AG10803 (cell line): ENCODE measurements around the gene KRT27.

Experiments
- DNase-seq: peaks from one replicate; pipeline ENCODE4 v3.0.0; 2010; ENCODE audit warnings: low read depth
- H3K4me3 ChIP-seq: 2 replicates; pipeline ENCODE4 v1.5.1; 2011; ENCODE audit warnings: mild to moderate bottlenecking, low read length, control low read depth
- TF ChIP-seq, protein P1 (sequence below): conservative IDR thresholded peaks from 2 replicates; pipeline ENCODE4 v1.5.1; 2011; ENCODE audit warnings: mild to moderate bottlenecking, low read length, control low read depth, inconsistent platforms

Gene KRT27

GRCh38 chr17:40809721-40810421 is 27.5 kb upstream of the KRT27 start:
- H3K4me3 ChIP-seq = no peak overlapping the region
- peak; percentile 39 for DNase-seq
- TF ChIP-seq, protein P1, sequence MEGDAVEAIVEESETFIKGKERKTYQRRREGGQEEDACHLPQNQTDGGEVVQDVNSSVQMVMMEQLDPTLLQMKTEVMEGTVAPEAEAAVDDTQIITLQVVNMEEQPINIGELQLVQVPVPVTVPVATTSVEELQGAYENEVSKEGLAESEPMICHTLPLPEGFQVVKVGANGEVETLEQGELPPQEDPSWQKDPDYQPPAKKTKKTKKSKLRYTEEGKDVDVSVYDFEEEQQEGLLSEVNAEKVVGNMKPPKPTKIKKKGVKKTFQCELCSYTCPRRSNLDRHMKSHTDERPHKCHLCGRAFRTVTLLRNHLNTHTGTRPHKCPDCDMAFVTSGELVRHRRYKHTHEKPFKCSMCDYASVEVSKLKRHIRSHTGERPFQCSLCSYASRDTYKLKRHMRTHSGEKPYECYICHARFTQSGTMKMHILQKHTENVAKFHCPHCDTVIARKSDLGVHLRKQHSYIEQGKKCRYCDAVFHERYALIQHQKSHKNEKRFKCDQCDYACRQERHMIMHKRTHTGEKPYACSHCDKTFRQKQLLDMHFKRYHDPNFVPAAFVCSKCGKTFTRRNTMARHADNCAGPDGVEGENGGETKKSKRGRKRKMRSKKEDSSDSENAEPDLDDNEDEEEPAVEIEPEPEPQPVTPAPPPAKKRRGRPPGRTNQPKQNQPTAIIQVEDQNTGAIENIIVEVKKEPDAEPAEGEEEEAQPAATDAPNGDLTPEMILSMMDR = no peak

DNA sequence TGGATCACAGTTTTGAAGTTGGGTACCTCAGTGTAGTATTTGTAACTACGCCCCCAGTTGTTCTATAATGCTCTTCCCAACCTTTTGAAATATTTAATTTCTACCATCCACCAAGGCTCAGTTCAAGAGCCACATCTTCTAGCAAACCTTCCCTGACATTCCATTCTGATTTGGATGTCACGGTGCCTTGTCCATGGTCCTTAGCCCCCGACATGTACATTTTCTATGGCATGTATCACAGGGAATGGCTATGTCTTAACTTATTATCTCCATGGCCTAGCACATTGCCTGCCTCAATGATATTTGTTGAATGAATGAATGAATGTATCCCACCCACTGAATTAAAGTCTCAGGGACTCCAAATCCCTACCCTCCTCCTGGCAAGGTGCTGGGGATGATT is 23.8 kb upstream of the KRT27 start:
- TF ChIP-seq, protein P1 = no peak
- no peak overlapping the region for H3K4me3 ChIP-seq
- DNase-seq = no peak

- TF ChIP-seq, protein P1 = peak; percentile 91
- H3K4me3 ChIP-seq = no peak overlapping the region
- DNase-seq = peak; percentile 69
Observed at GRCh38 chr17:40803617-40804082, 21.3 kb upstream of the KRT27 start.

GRCh38 chr17:40801157-40801556 is 18.8 kb upstream of the KRT27 start:
- no peak overlapping the region for H3K4me3 ChIP-seq
- no peak for DNase-seq
- TF ChIP-seq, protein P1 = no peak

- TF ChIP-seq, protein P1 = no peak
- H3K4me3 ChIP-seq = no peak overlapping the region
- no peak for DNase-seq
Observed at GRCh38 chr17:40800381-40800780, 18.0 kb upstream of the KRT27 start.

DNA sequence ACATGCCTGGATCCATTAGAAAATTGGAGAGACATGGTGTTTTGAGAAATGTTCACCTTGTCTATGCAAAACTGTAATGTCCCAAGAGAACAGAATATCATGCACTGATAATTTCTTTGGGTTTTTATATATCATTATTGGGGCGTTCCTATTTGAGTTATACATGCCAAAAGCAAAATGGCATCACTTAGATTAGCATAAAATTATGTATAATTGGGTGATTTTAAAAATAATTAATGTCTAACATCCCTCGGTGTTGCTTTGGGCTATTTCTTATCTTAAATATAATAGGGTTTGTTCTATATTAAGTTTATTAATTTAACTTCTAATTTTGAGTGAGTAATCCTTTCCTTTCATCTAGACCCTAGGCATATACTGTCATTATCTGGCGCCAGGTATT is 17.5 kb upstream of the KRT27 start, which contains the start of gene KRT28:
Gene KRT28 (minus strand): TSS at position 101 of the 400 bp plus-strand sequence. CDS start 66 bp downstream, at position 35.
- DNase-seq = no peak
- TF ChIP-seq, protein P1 = no peak
- H3K4me3 ChIP-seq = no peak within 1 kb of the TSS

DNA sequence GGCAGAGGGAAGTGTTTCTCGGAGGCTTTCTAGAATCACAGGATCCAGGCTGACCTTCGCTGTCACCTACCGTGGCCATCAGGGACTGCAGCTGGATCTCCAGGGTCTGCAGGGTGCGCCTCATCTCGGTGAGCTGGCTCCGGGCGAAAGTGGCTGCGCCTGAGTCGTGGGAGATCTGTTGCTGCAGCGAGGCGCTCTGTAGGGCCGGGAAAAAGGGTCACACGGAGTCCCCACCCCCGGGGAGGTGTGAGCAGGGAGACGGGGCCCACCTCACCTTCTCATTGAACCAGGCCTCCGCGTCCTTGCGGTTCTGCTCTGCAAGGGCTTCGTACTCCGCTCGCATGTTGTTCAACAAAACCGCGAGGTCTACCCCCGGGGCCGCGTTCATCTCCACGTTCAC is 14.5 kb upstream of the KRT27 start:
- DNase-seq = no peak
- no peak overlapping the region for H3K4me3 ChIP-seq
- TF ChIP-seq, protein P1 = no peak
